ENCODE results near the gene SLC18A2.

Gene SLC18A2

DNA sequence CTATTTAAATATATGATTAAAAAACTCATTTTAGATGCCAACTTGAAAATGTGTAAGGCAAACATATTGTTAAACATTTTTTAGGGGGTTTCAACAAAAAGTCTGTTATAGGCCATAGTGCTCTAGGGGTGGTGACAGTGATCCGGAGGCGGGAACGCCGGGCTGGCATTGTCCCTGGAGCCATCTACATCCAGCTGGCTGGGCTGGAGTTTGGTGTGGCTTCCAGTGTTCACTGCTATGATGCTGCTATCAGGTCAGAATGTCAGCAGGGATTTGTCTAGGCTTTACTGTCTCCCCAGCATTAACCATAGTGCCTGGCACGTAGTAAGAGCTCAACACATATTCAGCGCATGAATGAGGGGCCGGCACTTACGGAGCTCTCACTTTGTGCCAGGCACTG lies 1.9 kb upstream of the SLC18A2 start:
- DNase-seq, result no peak

DNA sequence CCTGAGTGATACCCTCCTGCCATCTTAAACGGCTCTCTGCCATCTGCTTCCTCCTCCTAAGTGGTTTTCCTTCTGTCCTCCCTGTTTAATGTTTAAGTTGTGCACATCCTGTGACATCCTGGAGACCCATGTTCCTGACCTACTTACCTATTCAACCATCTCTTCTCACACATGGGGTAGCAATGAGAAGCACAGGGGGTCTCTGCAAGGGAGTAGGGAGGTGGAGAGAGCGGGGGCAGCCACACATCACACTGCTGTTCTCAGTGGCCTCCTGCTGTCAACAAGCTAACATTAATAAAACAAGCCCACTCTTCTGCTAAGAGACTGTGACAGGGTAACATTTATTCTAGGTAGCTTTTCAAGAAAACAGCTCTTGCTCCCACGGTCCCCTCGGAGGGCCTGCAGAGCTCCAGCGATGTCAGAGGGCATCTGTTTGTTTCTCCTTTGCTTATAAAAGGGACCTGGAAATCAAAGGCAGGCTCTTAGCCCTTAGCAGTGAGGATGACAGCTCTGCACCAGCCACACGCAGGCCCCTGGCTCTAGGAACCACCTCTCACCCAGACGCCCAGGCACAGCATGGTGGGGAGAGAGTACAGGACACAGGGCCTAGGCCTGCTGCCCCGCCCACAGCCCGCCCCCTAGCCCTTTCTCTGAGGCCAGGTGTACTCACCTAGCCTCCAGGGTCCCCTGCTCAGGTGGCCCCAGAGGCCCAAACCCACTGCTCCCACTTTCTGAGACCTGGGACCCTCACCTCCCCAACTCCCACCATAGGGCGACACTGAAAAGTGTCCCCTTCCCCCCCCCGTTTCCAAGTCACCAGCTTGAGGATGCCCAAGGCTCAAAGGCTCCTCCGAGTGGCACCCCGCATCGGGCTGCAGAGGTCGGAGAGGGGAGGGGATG lies 943 bp upstream of the SLC18A2 start:
- DNase-seq, result no peak

DNA sequence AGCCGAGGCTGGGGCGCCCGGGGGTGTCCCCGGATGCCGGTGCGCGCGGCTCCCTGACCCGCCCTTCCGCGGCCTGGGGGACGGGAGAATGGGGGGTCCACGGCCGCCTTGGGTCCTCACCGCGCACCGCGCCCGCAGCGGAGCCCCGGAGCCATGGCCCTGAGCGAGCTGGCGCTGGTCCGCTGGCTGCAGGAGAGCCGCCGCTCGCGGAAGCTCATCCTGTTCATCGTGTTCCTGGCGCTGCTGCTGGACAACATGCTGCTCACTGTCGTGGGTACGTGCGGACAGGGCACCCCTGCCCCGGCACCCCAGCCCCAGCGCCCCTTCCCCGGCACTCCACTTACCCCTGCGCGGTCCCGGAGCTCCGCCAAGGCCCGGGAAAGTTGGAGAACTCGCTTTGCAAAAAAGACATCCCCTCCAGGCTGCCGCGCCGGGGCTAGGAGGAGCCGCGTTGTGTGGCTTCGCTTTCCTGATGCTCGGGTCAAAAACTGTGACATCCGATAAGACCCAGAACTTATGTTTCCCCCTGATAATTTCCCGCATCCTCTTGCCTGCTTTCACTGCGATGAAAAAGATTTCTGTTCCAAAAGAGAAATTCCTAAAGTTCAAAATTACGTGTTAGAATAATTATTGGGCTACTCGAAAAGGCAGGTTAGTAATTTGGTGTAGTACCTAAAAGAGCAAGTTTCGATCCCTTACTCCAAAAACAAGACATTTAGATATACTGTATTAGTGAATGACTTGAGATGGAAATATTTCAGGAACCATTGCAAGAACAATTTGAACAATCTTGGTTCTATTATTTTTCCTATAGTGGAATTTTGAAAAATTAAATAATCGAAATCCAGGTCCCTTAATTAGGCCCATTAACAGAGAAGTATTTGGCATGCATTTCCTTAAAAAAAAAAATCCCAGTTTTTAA lies 888 bp downstream of the SLC18A2 start:
- DNase-seq, result peak; percentile 49

DNA sequence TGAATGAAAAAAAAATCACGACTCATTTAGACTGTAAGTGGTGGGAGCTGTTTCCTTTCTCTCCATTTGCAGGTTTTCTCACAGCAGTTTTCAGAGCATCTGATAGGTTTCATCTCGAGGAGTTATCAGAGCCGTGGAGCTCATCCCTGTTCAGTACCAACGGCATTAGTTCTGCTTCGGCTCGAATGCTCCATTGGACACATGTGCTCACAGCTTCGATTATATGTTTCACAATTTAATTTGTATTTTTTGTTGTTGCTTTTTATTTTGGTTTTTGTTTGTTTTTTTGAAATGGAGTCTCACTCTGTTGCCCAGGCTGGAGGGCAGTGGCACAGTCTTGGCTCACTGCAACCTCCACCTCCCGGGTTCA lies 1.5 kb downstream of the SLC18A2 start:
- no peak for DNase-seq

DNA sequence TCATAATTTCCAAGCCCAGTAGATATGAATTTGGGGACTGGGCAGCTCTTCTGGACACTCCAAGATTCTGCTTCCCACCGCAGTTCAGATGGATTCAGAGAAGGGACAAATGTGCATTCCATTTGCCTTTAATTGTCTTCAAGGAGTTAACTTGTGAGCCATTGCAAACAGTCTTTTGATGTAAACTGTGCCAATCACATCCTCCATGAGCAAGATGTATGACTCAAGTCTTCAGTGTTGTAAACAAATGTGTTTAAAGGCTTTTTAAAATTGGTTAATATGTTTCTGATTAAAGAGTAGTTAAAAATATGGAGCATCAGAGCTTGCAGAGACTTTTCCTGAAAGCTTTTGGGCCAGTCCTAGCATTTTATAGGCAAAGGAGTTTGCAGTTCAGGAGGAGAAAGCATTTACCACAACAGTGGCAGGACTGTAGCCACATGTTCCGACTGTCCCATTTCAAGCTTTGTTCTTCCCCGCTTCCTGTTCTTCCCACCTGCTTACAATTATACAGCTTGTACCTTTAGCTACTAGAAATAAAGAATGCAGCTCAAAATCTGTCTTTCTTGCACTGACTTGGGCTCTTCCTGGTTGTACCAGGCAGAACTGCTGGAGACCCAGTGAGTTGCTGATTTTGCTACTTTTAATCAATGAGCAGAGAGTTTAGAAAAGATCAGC lies 6.2 kb downstream of the SLC18A2 start:
- DNase-seq, result no peak

DNA sequence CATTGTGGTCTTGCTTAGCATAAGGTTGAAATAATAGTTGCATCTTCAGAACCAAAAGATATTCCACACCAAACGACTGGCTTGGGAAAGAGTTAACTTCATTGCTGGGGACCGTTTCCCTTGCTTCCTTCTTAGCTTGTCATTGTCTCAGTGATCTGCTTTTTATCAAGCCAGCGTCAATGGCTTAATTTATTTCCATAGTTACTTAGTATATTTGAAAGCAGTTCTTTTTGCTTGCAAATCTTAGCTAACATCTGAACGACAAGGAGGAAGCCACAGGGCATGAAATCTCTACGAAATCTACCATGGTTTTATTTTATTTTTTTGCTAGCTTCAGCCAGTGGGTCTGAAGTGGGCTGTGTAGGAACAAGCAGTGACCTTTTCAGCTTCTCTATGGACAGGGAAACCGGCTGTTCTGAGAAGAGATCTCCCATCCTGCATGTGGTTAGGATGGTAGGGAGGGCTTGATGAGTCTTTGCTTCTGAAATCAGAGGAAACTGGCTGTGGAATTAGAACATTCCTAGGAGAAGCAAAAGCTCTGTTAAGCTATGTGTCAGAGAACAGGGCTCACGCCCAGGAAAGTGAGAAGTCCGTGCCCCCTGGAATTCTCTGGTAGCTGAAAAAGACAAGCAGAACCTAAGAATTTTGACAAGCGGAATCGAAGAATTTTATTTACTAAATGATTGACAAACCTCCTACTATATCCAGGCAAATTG lies 8.0 kb downstream of the SLC18A2 start:
- no peak for DNase-seq

DNA sequence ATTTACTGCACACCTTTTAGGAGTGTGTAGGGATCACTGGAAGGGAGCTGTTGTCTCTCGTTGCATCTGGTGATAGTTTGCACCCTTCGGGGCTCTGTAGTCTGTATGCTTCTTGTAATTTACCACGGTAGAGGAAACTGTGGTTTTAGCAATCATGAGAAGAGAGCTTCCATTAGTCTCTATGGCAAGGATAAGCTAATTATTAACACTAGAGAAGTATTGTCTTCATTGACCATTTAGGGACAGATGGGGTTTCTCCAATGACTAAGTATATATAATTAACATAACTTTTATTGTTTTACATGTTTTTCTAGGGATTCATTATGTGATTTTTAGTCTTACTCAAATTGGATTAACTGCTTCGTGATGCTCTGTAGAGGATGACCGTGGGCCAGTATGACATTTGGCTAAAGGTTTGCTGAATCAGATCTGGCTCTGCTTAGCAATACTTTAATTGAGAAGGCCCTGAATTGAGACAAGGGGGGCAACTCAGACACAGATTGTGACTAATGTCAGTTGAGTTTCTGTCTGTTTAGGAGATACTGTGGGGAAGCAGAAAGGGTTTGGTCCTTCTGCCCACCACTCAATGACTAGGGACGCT lies 8.7 kb downstream of the SLC18A2 start:
- DNase-seq, result no peak

DNA sequence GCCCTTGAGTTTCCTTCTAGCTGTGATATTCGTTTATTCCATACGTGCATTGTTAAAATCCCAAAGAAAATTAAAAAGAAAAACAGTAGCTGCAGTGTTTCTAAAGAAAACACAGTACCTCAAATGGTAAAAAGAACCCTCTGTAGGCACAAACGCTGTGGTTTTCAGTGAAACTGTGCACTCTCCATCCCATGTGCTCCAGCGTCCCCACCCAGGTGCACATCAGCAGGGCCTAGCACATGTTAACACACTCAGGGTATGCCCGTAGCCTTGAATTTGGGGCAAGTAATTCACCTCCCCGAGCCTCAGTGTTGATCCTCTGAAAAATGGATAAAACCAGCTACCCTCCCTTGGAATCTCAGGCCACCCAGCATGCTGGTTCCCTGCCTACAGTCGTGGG lies 9.5 kb downstream of the SLC18A2 start:
- no peak for DNase-seq

DNA sequence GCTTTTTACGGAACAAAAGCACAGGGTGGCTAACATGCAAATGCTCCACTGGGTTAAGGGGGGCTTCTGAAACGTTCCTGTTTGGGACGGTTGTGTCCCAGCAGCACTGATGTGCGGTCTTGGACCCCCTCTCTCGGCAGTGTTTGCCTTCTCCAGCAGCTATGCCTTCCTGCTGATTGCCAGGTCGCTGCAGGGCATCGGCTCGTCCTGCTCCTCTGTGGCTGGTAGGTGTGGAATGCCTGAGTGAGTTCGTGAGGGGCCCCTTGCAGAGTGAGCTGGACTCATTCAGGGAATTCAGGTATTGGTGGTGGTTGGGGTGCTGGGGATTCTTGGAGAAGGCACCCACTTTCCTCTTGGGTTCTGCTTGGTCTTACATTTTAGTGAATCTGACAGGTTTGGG lies 13.0 kb downstream of the SLC18A2 start:
- no peak for DNase-seq

DNA sequence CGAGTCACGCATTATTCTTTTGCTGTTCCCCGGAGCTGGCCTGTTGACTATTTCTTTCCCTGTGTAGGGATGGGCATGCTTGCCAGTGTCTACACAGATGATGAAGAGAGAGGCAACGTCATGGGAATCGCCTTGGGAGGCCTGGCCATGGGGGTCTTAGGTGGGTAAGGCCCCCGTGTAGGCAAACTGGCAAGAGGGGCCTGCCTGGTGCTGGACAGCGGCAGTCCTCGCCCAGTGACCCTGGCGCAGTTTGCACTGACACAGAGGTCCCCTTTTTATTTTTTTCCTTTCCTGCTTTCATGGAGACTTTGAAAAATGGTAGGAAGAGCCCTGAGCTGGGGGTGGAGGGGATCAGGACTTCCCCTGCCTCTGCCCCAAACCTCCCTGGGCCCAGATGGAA lies 13.4 kb downstream of the SLC18A2 start:
- no peak for DNase-seq

DNA sequence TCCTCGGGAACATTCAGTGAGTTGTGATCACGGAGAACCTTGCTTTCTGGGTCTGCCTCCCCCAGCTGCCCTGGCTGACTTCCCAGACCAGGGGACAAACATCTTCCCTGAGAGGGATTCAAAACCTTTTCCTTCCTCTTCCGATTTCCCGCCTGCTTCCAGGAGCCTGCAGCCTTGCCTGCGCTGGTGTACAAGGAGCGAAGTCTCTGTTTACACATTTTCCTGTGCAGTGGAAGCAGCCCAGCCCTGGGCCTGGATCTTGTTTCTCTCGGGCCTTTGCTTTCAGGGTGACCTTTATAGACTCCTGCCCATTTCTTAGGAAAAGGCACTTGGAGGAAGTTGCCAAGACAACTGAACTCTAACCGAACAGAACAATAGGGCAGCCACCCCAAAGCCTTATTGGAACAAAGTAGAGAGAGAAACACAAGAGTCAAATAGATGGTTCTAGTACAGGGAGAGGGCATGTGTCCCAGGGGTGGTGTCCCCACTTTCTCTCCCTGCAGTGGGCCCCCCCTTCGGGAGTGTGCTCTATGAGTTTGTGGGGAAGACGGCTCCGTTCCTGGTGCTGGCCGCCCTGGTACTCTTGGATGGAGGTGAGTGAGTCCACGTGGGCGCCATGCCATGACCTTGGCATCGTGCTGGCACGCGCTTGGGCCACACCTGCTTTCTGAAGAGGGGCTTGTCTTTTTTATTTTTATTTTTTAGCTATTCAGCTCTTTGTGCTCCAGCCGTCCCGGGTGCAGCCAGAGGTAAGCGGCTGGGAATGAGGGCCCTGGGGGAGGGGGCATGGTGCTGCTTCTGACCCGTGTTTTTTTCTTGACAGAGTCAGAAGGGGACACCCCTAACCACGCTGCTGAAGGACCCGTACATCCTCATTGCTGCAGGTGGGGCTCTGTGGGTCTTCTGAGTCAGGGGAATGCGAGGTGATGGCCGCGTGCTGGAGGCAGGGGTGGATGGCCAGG lies 14.1 kb downstream of the SLC18A2 start:
- DNase-seq, result no peak

DNA sequence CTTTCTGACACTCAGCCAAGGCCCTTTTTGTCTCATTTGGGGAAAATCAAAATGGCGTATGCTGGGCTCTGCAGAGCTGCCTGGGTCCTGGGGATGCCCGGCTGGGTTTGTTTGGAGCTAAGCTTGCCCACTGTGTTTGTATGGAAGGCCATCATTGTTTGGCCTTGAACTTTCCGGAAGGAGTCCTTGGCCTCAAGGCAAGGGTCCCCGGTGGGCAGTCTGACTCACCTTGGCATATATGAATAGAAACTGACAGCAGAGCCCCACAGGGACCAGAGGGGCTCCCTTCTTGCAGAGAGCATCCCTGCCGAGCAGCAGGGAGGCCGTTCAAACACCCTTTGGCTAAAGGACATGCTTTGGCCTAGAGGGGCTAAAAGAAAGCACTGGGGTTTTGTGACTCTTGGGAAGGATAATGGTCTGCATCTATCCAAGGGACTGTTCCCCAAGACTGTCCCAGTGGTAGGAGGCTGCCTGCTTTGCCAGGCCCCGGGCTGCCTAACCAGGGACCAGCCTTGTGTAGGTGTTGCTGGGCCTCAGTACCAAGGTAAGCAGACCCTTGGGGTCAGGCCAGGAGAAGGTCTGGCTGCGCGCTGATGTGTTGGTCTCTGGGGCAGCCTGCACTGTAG lies 15.0 kb downstream of the SLC18A2 start:
- DNase-seq, result no peak

DNA sequence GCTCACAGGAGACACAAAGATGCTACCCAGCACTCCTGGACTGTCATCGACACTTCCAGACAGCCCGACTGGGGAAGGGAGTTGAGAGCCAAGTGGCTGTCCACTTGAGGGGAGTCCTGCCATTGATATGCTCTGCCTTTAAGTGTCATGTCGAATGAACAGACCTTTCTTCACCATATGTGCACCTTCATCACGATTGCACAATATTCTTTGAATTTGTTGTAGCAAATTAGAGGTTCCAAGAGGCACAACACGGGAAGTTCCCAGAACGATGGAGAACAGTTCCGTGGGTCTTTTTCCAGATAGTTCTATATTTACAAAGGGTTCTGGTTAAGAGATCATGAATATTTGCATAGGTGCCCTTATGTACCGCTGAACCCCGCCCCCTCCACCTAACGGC lies 16.0 kb downstream of the SLC18A2 start:
- DNase-seq, result no peak

DNA sequence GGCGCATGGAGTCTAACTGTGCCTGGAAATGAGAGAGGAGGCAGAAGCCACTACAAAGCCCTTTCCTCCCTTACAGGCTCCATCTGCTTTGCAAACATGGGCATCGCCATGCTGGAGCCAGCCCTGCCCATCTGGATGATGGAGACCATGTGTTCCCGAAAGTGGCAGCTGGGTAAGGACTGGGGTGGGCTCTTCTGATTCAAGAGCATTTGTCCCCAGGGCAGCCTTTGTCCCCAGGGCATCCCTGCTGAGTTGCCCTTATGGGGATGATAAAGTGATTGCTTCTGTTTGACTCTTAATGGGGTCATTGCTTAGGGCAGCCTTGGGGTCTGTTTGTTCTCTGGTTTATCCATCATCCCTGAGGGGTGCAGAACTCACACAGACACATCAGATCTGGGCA lies 16.8 kb downstream of the SLC18A2 start:
- DNase-seq, result no peak

DNA sequence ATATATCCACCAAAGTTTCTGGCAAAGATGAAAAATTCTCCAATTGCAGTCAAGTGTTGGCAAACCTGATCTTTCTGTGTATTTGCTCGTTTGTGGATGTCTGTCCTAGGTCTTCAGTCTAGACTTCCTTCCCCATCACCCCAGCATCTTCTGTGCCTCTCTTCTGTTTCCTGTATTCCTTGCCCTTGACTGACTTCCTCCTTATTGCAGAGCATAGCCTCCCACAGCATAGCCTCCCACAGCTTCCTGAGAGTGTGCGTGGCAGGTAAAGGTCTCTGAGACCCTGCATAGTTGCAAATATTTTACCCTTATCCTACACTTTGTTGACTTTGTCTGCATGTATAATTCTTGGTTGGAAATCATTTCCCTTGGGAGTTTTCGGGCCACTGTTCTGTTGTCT lies 18.4 kb downstream of the SLC18A2 start:
- no peak for DNase-seq

DNA sequence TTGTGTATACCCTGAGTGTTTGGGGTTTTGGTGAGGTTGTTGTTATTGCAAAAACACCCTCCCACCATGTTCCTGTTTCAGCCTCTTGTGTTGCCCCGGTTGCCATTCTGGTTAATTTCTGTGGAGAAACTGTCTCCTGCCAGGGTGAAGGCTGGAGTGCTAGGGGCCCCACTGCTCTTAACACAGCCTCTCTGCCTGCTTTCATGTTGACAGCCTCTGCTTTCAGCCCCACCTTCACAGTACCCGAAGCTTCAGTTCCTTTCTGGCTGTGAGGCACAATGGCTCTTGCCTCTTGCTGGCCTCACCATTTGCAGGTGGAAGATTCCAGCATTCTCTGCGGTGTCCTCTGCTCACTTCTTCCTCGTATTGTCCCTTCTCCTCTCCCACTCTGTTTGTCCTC lies 19.2 kb downstream of the SLC18A2 start:
- DNase-seq, result no peak

DNA sequence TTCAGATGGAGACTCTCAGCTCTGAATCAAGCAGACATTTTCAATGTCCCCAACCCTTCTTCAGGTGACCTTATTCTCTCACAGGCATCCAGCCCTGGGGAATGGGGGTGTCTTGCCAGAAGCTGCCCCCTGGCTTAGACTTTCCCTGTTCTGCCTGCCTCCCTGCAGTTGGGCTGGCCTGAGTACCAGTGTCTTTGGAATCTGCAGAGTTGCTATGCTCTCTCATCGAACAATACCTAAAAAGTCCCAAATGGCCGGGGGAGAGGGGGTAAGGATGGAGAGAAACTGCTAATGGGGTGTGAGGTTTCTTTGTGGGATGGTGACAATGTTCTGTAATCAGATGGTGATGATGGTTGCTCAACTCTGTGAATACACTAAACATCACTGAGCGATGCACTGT lies 20.6 kb downstream of the SLC18A2 start:
- no peak for DNase-seq

DNA sequence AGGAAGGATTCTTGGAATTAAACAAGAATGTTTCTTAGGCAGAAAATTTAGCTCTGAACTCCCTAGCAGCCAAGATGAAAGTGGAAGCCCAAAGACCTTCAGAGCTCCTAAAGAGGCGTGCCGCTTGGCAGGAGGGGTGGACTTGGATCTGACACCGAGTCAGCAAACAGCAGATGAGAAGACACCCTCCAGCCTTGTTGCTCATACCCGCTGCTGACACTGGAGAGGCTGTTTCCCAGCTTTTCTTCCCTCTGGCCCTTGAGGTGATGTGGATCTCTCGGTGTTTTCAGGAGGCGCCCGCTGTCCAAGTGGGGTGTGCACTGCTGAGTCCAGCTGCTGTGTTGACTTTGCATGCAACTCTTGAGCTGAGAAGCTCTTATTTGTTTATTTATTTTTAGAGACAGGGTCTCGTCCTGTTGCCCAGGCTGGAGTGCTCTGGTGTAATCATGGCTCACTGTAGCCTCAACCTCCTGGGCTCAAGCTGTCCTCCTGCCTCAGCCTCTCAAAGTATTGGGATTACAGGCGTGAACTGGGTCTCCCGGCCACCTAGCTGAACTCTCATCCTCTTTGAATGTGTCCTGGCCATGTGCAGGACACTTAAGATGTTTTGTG lies 21.5 kb downstream of the SLC18A2 start:
- no peak for DNase-seq

DNA sequence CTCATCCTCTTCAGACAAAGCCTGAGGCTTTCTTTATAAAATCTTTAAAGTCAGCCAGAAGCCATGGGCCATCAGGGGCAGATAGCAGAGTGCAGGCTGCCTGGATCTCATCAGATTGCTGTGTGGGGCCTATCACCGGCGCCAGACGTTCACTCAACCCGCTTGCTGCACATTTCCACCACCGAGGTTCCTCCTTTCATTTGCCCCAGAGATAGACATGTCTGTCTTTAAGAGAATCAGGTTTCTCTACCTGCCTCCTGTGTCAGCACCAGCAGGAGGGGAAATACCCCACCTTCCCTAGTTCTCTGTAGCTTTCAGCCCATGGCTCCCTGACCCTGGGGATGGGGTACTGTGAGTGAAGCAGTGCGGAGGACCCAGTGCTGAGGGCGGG lies 22.0 kb downstream of the SLC18A2 start:
- DNase-seq, result no peak

DNA sequence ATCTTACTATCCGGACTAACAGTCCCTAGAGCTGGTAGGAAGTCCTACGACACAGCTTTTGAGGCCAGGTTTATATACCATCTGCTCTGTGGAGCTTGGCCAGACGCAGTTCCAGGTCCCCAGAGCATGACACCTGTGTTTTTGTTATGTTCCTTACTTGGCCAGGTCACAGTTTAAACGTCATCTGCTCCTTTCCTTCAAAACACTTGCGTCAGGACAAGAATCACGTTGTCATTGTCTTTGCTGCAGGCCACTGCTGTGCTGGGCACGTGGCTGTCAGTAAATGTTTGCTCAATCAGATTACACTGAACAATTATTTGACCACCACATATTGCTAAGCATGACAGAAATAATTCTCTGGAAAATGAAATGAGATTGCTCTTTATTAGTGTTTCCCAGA lies 23.9 kb downstream of the SLC18A2 start:
- DNase-seq, result no peak

Data from right forelimb (tissue), 1 donor.